Activated CD4-positive, CD25-positive, alpha-beta regulatory T cell treated with anti-CD3 and anti-CD28 coated beads, Interleukin-2, amount 50 U/mL, for 72 hours (primary cell): ENCODE measurements around the gene SARM1.
"Not testable (repeated sequence)": the region's sequence is repeated elsewhere in the genome, so short reads cannot be mapped to it uniquely, and the experiment has no call there.

Experiments used
- DNase-seq: peaks from one replicate; pipeline ENCODE4 v3.0.0; 2021

SARM1 gene

GRCh38 chr17:28371245-28372202, at the start of gene SARM1:
Gene SARM1 (plus strand): TSS chr17:28371694. CDS start chr17:28372033, 339 bp downstream.
- peak; percentile 89 for DNase-seq

- no peak for DNase-seq
Measured at GRCh38 chr17:28324267-28324745, 47.2 kb upstream of the SARM1 start.

- no peak for DNase-seq
Measured at GRCh38 chr17:28324781-28325180, 46.7 kb upstream of the SARM1 start.

GRCh38 chr17:28325211-28325610, 46.3 kb upstream of the SARM1 start:
- DNase-seq, result no peak

GRCh38 chr17:28326114-28326513, 45.4 kb upstream of the SARM1 start:
- DNase-seq, result no peak

GRCh38 chr17:28327031-28327607, 44.4 kb upstream of the SARM1 start:
- no peak for DNase-seq

GRCh38 chr17:28327709-28328108, 43.8 kb upstream of the SARM1 start:
- no peak for DNase-seq

GRCh38 chr17:28328325-28328724, 43.2 kb upstream of the SARM1 start:
- no peak for DNase-seq

- no peak for DNase-seq
Measured at GRCh38 chr17:28330671-28331070, 40.8 kb upstream of the SARM1 start.

GRCh38 chr17:28331891-28332420, 39.5 kb upstream of the SARM1 start:
- DNase-seq, result no peak

GRCh38 chr17:28333083-28333746, 38.3 kb upstream of the SARM1 start:
- no peak for DNase-seq

GRCh38 chr17:28334171-28334570, 37.3 kb upstream of the SARM1 start:
- no peak for DNase-seq

- DNase-seq, result no peak
Measured at GRCh38 chr17:28334666-28335200, 36.8 kb upstream of the SARM1 start.

GRCh38 chr17:28335201-28335958, 36.1 kb upstream of the SARM1 start, which contains the start of the genes IFT20 and TNFAIP1:
Gene IFT20 (minus strand): TSS chr17:28335472. CDS start chr17:28331985, 3,487 bp downstream.
Gene TNFAIP1 (plus strand): TSS chr17:28335761. CDS start chr17:28339522, 3,761 bp downstream.
- DNase-seq, result peak; percentile 89

- no peak for DNase-seq
Measured at GRCh38 chr17:28335959-28336871, 35.3 kb upstream of the SARM1 start.

GRCh38 chr17:28338056-28338768, 33.3 kb upstream of the SARM1 start:
- DNase-seq, result no peak

- DNase-seq, result not testable (repeated sequence)
Measured at GRCh38 chr17:28338769-28339212, 32.7 kb upstream of the SARM1 start.

GRCh38 chr17:28339431-28339830, 32.1 kb upstream of the SARM1 start:
- no peak for DNase-seq

GRCh38 chr17:28340374-28340773, 31.1 kb upstream of the SARM1 start:
- DNase-seq, result no peak

GRCh38 chr17:28341516-28341915, 30.0 kb upstream of the SARM1 start:
- DNase-seq, result no peak
